ENCODE results near the gene ACO2.
"Not testable (repeated sequence)": the region's sequence is repeated elsewhere in the genome, so short reads cannot be mapped to it uniquely, and the experiment has no call there.

The ACO2 gene

DNA sequence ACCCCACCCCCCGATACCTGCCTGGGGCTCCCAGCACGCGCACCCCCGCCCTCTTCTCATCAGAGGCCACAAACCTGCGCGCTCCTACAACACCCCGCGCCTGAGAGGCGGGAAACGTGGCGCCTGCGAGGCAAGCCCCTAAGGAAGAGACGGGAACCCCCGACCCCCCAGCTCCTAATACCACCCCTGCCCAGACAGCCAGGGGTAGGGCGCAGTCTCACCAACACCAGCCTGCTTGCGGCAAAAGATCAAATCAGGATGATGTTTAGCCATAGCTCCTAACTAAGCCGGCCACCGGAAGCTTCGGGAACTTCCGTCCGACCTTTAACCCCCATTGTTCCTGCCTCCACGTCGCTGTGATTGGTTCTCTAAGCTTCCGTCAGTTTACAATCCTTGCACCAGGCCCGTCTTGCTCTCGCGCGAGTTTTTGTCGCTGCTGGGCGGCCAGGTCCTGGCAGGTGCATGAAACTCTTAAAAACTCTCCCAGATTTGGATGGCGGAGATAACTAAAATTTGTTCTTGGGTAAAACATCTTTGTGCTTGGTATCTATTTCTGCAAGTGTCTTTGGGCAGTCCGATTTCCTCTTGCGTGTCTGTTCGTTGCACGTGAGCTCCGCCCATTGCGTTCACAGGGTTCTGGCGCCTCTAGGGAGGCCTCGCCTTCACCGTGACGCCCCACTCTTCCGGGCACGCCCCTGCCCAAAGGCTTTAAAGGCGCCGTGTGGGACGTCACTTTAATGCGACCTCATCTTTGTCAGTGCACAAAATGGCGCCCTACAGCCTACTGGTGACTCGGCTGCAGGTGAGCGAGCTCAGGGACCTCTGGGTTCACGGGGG is at the start of gene ACO2, which contains the start of gene PHF5A:
Gene ACO2 (plus strand): TSS at position 737 of the 837 bp plus-strand sequence. CDS start 30 bp downstream, at position 767.
Gene PHF5A (minus strand): TSS at position 312 of the 837 bp plus-strand sequence. CDS start 39 bp downstream, at position 273.
- peak; percentile 99 for DNase-seq

DNA sequence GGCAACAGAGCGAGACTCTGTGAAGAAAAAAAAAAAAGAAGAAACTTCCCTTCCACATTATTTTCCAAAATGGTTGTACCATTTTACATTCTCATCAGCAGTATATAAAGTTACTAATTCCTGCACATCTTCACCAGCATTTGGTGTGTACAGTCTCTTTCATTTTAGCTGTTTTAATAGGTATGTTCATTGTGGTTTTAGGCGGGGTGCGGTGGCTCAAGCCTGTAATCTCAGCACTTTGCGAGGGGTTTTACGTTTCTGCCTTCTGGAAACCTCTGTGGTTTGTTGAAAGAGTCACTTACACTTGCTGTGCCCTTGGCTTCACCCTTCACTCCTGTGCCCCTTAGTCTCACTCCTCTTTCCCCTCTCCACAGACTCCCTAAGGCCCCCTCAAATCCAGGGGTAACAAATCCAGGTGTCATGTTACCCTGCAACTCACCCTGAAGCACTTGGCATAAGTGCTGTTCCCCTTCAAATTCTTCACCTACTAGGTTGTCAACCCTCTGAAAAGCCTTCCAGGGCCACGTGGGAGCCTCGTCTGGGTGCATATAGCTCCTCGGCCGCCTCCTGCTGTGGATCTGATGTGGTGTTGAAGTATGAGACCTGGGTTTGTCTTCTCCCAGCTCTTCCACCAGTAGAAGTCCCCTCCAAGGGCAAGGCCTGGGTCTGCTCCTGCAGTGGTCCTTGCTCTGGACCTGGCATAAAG is 43.1 kb upstream of the ACO2 start:
- no peak for DNase-seq

DNA sequence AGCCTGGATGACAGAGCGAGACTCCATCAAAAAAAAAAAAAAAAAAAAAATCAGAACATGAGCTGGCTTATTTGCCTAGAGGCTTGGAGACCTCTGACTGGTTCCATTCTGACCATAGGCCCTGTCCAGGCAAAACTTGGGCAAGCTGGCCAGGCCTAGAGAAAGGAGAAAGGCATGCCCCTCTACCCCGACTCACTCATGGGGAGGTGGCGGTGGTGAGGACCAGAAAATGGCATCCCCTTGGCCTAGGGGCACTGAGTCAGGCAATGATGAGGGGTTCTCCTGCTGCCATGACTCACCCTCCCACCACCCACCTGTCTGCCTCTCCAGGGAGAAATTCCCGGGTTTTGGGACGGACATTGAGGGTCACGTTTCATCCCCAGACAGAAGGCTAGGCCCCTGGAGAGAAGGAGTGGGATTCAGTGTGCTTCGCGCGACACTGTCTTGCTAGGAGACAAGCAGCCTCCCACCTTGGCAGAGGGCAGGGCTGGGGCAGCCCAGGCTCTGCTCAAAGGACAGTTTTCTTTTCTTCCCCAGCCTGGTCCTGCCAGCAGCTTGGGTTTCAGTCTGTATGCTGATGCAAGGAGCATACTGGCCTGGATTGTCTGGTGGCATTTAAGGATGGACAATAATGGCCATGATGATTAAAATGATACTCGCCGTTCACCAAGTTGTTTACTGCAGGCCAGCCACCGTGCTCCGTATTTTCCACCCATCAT is 39.5 kb upstream of the ACO2 start:
- no peak for DNase-seq

DNA sequence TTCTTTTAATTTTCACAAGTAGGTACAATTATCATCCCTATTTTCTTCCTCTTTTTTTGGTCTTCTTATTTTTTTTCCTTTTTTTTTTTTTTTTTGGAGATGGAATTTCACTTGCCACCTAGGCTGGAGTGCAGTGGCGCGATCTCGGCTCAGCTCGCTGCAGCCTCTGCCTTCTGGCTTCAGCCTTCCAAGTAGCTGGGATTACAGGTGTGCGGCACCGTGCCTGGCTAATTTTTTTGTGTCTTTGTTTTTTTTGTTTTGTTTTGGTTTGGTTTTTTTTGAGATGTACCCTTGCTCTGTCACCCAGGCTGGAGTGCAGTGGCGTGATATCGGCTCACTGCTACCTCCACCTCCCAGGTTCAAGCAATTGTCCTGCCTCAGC is 39.0 kb upstream of the ACO2 start:
- DNase-seq, result no peak

DNA sequence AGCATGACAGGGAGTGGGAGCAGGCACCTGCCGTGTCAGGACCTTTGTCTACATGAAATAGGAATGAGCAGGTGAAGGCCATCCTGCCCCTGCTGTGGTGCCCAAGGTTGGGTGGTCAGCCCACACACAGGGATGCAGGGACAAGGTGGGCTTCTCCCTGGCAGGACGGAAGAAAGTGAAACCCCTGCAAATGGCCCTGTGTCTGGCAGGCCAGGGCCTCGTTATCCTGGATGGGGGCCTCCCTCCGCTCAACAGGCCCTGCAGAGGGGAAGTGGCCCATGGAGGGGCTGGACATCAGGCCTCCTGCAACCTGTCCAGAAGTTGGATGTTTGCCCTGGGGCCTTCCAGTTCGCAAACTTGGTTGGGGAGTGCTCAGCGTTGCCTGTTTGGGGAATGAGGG is 37.3 kb upstream of the ACO2 start:
- DNase-seq, result no peak

DNA sequence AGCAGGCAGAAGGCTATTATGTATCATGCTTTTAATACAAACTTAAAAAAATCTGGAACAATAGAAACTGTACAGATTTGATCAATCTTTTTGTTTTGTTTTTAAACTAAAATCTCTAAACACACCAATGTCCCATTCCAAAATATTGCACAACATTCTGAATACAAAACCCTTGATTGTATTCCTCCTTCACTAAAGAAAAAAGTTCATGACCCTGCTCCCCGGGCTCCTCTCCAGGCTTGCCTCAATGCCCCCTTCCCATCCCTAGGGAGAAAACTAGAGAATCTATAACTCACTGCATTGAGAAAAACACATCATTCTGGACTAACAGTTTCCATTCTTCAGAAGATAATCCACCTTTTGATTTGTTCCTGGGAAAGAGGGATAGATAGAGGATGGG is 35.4 kb upstream of the ACO2 start:
- DNase-seq, result not testable (repeated sequence)

- DNase-seq, result not testable (repeated sequence)
Observed at GRCh38 chr22:41434361-41435003, 34.4 kb upstream of the ACO2 start.

- no peak for DNase-seq
Observed at GRCh38 chr22:41435560-41435959, 33.4 kb upstream of the ACO2 start.

DNA sequence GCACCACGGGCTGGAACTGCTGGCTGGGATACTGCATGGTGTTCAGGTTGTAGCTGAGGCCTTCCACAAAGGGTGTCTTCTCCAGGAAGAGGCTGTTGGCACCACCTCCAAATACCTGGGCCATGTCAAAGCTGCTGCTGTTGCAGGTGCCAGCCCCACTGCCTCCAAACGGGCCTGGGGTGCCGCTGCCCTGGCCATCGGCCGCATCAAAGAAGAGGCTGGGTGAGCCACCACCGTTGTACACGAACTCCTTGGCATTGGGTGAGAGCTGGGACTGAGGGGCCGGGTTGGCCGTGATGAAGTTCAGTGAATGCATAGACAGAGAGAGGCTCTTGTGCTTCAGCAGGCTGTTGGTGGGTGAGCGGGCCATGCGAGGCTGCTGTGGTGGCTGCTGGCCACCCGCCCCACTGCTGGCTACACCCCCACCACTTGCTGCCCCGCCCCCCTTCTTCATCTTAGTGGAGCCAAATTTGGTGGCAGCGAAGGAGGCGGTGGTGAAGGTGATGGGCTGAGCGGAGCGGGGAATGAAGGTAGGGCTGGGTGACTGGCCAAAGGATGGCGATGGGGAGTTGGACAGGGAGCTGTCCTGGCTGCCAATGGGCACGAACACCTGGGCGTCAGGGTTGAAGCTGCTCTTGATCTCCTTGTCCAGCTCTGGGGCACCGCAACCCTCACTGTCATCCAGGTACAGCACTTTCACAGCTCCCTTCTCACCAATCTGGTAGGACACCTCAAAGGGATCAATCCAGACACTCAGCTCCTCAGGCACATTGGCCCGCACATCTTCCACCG is 32.4 kb upstream of the ACO2 start:
- no peak for DNase-seq

DNA sequence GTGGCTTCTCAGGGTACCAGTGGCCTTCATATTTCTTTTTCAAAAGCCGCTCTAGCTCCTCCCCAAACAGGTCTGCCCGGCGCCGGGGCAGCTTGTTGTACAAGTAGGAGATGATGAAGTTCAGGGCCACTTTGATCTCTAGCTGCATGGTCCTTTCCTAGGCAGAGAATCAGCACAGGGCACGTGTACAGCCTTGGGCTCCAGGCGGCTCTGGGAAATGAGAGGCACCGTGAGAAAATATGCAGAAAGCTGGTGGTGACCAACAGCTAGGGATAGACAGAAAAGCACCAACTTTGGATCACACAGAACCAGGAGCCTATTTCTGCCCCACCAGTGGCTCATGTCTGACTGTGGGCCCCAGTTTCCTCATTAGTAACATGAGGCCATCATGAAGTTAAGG is 31.7 kb upstream of the ACO2 start:
- DNase-seq, result no peak

GRCh38 chr22:41440511-41440910 is 28.4 kb upstream of the ACO2 start:
- DNase-seq, result not testable (repeated sequence)

- DNase-seq, result no peak
Observed at GRCh38 chr22:41442240-41442792, 26.6 kb upstream of the ACO2 start.

DNA sequence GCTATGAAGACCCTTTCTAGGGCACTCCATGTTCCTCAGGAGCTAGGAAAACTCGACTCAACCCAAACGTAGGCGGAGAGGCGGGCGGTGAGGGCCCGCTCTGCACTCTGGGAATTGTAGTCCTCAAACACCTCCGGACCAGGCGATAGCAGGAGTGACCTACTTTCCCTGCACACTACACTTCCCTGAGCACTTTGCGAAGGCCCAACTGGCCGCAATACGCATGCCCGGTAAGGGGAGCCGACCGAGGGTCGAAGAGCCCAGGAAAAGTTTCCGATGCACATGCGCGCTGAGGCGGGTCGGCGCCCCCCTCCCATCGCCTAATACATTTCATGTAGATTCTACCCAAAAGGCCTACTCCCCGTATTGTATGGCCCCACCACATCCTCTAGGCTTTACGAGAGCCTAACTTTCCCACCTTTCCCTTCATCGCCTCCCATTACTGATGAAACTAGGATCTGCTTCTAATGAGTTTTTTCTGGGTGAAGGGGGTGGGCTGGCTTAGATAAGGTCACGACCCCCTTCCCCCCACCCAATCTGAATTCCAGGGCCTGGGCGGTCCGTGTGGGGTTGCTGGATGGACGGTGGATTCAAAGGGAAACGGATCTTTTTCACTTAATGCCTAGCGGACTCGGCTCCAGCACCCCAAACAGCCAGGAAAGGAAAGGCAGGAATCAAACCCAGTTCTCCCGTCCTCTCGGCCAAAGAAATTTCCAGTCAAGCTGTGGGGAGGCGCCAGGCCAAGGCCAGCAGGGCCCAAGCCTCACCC is 24.4 kb upstream of the ACO2 start:
- DNase-seq, result peak; percentile 97

DNA sequence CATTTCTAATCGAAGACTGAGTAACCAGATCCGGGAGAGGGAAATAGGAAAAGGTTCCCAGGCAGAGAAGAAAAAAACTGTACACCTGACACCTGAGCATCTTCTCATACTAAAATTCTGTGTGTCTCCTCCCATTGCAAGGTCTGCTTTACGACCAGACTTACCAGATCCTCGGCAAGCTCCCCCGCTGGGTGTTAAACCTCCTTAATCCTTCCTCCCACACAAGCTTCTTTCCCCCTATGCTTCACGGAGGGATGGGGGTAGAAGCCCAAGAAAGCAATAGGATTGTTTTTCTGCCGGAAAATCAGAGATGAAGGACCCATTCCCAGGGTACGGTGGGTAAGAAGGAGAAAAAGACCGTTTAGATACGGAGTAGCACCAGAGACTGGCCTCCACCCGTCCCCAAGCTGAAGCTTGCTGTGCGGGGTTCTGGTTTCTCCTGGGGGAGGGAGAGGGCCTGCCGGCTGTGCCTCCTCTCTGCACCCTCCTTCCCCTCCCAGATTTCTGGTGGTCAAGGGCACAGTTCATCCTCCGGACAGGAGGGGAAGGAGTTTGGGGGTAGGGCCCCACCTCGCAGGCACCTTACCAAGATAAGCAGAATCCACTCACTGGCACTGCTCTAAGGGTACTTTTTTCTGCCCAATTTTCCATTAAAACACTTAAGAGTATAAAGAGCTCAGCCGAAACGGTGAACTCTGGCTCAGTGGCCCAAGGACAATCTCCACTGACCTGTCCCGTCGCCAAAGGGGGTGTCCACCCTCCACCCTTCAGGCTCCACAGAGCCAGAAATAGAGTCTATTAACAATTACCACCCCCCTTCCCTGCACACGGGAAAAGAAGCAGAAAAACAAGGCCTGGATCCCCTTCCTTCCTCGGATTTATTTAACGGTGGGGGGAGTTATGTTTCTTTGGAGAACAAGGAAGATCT is 23.5 kb upstream of the ACO2 start:
- peak; percentile 22 for DNase-seq

- no peak for DNase-seq
Observed at GRCh38 chr22:41446057-41446501, 22.8 kb upstream of the ACO2 start.

DNA sequence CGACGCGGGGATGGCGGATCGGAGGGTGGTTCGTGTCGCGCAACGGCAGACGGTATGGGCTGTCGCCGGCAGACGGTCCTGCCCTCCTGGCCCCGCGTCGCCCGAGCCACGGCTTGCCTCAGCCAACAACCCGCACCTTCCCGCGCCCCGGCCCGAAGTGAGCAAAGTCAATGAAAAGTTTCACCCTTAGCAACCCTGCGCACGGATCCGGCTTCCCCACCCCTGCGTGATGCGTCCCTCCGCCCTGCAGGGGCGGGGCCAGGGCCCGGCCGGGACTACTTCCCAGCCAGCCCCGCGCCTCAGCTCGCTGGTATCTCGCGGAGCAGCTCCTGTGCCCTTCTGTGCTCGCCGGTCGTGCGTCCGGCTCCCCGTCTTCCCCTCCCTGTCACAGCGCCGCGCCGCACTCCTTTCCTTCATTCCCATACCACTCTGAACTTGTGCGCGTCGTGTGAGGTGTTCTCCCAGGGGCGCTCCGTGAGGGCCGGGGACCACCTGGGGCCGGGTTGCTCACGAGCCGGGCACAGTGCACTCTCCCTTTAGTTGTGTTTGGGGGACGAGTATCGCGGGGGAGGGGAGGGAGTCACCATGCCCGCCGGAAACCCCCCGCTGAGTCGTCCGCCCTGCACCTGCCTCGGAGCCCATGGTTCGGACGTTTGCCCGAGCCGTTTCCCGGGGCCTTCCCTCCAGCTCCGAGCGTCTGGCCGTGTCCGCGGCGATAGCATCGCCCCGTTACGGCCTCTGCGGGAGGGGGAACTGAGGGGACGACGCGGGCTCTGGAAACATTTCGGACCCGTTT is 22.1 kb upstream of the ACO2 start, which contains the start of gene TOB2:
Gene TOB2 (minus strand): TSS at position 163 of the 796 bp plus-strand sequence. CDS start 9,456 bp downstream, outside the sequence.
- DNase-seq, result peak; percentile 90

DNA sequence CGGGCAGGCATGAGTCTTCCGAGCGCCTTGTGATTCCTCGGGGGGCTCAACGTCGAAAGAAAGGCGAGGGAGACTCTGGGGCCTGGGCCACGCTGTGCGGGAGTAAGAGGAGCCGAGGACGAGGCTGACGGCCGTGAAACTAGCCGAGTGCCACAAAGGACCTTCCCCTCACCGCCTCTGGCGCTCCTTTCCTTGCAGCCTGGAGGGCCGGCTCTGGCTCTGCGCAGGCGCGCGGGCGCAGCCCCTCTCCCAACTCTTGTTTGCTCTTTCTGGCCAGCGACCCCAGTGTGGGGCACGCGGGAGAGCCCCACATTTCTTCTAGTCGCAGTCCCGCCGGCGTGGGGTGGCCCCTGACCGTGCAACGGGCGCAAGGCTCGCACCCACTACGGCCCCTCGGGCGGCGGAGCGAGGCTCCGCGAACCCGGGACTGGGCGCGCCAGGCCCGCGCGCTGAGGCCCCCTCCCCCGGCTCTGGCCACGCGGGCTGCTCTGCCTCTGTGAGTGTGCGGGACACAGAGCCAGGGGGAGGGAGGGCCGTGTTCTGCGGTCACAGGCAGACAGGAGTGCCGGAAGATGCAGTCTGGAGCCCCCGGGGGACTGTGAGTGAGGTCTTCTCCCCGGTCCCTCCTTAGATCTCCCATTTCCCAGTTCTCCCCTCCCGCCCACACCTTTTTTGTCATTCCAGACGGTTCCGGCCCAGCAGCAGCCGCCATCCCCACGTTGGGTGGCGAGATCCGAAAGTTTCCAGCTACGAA is 21.3 kb upstream of the ACO2 start:
- peak; percentile 76 for DNase-seq
